GM19463 (cell line): ENCODE measurements around the gene ARHGDIG.
"Not testable (repeated sequence)": the region's sequence is repeated elsewhere in the genome, so short reads cannot be mapped to it uniquely, and the experiment has no call there.

ENCODE experiments used
- ATAC-seq: cut with Tn5 transposase; IDR thresholded peaks from one replicate; pipeline ENCODE4 v1.9.1; 2021; ENCODE audit warnings: mild to moderate bottlenecking, moderate library complexity; ENCODE audit not compliant: unreplicated experiment

The ARHGDIG gene

DNA sequence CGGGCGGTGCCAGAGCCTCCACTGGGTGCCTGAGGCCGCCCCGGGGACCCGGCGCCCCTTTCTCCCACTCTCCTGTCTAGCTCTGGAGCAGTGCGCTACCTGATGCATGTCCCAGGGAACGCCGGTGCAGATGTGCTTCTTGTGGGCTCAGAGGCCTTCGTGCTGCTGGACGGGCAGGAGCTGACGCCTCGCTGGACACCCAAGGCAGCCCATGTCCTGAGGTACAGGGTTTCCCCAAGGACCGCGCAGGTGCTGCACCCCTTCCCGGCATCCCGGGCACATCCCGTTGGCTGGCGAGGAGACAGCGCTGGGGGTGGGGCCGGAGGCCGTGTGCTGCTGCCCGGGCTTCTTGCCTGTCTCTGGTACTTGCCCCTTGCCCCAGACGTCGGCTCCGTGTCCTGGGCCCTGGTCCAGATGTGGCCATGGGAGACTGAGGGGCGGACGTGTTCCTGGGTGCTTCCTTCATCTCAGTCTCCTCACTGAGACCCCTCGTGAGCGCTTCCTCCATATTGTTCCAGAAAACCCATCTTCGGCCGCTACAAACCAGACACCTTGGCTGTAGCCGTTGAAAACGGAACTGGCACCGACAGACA is 17.1 kb upstream of the ARHGDIG start:
- ATAC-seq, result no peak

DNA sequence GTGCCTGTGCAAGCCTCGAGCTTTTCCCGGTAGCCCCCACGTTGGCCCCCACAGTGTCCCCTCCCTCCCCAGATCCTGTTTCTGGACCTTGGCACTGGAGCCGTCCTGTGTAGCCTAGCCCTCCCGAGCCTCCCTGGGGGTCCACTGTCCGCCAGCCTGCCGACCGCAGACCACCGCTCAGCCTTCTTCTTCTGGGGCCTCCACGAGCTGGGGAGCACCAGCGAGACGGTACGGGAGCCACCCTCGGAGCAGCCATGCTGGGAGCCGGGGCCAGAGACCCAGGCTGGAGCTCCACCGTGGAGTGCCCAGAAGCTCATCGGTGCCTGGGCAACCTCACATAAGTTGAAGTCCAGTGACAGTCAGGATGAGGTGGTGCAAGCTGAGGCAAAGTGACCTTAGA is 16.4 kb upstream of the ARHGDIG start:
- no peak for ATAC-seq

DNA sequence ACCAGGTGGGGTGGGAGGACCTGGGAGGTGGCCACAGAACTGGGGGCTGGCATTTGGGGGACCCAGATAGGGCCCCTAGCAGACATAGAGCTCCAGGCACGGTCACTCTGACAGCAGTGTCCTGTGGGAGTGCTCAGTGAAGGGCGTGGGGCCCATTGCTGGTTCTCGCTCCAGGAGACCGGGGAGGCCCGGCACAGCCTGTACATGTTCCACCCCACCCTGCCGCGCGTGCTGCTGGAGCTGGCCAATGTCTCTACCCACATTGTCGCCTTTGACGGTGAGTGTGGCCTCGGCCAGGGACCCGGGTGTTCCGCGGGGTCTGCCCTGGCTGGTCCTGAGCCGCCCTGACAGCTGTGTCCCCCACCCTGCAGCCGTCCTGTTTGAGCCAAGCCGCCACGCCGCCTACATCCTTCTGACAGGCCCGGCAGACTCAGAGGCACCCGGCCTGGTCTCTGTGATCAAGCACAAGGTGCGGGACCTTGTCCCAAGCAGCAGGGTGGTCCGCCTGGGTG is 15.9 kb upstream of the ARHGDIG start:
- no peak for ATAC-seq

DNA sequence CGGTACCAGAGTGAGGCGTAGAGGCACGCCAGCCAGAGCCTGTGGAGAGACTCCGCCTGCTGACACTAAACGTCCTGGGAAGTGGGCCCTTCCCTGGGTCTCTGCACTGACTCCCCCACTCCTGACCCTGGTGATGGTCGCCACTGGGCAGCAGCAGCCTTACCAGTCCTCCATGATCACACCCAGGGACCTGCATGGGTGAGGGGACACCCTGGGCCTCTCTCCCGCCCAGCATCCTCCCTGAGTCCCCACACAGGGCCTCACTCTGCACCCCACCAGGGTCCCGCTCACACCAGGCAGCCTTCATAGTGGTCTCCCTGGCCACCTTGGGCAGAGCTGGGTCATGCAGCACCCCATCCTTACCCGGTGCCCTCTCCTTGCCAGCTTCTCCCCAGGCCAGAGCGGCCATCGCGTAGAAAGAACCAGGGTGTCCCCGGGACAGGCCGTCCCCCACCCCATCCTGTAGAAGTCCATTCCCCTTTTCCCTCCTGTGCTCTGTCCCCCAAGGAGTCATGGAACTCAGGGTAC is 15.3 kb upstream of the ARHGDIG start:
- no peak for ATAC-seq

DNA sequence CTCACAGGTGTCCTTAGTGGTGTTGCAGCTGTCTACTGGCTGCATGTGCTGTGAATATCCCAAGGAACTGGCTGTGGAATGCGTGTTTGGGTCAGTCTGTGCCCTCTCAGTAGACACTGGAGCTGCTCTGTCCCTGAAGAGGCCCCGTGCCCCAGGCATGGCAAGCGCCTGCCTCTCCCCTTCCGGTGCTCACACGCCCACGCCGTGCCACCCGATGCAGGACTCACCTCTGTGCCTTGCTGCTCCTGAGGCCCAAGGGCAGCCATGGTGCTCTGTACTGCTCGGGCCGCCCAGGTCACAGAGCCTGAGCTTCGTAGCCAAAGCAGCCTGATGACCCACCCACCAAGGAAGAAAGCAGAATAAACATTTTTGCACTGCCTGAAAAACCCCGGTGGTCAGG is 14.7 kb upstream of the ARHGDIG start:
- ATAC-seq, result no peak

DNA sequence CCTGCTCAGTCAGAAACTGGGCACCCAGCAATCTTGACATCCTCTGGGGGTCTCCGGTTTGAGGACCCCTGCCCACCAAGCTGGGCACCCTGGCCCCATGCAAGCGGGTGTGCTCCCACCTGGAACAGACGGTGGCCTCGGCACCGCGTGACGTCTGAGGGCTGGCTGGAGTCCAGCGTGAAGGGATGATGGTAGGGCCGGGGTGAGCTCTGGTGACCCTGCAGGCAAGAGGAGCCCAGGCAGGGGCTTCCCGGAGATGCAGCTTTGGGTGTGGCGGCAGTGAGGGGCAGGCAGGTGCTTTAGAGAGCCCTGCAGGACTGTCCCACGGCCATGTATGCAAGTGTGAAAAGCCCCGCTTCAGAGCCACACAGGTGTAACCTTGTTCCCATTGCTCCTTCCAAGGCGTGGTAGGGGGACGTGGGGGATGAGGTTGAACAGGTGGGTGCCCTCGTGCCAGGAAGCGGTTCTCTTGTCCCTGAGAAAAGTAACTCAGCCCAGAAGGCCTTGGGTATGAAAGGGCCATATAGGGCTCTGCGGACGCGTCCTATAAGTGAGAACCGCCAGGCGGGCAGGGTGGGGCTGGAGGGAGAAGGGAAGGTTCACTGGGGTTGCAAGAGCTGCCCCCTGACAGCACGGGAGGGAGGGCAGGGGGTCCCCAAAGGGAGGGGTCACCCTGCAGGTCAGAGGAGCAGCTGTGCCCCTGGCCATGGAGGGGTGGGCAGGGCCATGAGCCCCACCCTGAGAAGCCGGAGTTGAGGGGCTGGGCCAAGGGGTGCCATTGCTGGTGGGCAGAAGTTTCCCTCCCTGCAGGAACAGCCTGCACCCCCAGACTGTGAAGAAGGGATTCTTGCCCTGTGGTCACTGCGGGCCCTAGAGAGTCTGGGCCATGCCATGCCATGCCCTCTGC is 13.9 kb upstream of the ARHGDIG start:
- no peak for ATAC-seq

DNA sequence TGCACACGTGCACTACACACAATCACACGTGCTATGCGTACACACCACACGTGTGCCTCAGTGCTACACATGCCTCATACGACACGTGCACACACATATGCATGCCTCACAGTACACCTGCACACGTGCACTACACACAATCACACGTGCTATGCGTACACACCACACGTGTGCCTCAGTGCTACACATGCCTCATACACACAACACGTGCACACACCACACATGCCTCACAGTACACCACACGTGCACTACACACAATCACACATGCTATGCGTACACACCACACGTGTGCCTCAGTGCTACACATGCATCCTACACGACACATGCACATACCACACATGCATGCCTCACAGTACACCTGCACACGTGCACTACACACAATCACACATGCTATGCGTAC is 12.8 kb upstream of the ARHGDIG start:
- not testable (repeated sequence) for ATAC-seq

DNA sequence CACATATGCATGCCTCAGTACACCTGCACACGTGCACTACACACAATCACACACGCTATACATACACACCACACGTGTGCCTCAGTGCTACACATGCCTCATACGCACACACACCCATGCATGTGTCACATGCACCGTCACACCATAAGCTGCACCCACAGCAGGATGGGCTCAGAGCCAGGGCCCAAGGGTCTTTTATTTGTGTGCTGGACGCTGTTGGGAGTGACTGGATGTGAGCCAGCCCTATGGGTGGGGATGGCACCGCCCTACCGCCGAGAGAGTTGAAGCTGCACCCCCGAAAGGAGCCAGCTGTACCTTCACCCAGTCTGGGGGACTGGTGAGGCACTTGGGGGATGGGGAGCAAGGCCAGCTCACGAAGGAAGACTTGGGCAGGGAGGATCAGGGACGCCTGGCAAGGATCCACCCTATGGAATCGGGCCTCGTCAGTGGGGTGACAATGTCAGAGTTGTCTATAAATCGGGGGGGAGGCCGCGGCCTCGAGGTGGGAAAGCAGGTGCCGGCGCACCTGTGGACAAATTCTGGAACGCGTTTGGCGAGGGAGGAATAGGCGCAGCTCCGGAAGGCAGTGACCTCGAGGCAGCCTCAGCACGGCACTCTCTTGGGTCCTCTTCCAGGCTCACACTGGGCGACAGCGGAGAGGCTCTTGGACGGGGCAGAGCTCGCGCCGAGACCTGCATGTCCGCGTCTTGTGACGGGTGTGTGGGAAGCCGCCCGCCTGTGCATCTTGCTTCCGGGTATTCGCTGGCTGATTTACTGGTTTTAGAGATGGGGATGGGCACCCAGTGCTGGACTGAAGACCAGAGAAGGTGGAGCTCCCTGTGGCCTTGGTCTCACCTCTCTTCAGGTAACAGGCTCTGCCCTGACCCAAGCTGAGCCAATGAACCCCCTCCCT is 12.0 kb upstream of the ARHGDIG start:
- ATAC-seq, result no peak

DNA sequence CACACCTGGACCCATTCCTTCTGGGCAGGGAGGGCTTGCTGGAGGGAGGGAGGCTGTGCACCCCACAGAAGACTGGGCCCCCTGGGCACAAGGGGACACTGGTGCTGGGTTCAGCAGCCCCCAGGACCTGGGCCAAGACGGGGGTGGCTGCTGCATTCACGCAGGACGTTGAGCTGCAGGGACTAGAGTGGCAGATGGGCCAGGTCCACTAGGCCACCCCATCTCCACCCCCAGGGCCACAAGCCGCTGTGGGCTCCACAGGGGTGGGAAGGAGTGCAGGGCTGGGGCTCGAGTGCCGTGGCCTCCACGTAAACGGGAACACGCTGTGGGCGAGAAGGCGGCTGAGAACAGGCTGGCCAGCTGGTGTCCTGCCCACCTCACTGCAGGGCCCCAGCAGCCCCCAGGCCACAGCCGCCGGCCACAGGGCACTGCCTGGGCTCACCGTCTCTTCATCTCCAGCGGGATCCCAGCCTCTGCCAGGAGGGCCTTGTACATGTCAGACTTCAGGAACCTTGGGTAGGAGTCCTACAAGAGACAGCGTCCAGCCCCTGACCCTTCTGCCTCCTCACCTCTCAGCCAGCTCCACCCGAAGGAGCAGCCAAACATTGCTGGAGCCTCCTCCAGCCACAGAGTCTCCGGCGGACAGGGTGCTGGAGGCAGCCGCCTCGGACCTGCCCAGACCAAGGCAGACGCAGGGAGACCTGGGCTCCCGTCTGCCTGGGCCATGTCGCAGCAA is 11.2 kb upstream of the ARHGDIG start:
- ATAC-seq, result no peak

DNA sequence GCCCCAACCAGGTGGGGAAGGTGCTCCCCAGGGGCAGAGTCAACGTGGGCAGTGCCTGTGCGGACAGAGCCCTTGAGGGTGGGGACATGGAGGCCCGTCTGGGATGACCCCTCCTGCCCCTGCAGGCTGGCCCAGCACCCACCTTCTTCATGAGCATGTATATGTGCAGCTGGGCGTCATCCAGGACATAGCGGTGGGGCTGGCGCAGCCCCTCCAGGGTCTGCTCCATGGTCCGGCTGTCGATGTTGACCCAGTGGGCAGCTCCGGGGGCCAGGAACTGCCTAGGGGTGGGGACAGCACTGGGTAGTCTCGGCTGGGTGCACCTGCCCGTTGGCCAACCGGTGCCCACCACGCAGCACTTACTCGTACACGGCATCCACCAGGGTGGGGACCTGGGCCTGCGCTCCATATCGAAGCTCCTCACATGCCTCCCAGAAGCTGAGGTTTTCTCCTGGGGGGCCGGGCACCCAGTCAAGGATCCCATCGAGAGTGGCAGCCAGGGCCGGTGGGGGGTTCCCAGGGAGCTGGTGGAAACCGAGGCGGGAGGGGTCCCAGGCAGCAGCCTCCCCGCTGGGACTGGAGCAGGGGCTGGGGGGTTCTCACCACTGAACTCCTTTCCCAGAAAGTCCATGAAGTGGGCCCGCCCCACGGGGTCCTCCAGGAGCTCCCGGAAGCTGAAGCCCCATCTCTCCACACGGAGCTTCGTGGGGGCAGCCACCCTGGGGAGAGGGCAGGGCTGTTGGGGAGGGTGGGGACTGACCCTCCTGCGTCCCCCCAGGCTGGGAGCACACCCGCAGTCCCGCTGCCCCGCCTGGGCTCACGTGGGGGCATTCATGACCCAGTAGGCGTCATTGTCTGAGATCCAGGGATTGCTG is 9.8 kb upstream of the ARHGDIG start:
- ATAC-seq, result no peak

DNA sequence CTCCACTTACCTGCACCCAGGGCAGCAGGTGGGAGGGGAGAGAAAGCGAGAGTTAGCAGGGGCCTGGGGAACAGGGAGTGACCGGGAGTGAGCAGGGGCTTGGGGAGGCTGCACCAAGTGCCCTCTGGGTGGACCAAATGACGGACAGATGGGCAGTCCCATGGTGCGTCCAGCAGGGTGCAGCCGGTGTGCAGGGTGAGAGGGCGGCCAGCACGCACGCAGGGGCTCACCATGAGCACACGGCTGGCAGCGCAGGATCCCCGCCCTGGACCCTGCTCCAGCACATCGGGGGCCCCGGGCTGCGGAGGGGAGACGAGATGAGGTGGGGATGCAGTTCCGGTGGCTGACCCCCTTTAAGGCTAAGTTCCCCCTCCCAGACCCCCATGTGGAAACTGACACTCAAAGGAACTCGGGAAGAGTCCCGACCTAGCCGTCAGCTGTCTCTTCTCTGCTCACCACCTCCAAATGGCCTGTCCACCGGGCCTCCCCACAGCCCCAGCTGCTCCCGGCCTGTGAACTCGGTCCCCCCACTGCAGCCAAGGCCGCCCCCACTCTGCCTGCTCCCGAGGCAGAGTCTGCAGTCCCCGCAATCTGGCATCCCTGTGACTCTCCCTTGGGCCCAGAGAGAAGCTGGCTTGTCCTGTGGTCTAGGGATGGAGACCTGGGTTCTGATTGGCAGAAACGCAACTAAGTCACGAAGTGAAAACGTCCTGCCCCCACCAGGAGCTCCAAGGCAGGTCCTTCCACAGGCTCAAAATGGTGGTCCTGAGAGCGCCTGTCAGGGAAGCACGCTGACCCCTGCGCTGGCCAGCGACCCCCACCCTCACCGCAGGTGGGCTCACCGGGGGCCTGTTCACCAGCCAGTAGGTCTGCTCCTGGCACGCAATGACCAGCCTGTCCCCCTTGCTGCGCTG is 7.5 kb upstream of the ARHGDIG start:
- ATAC-seq, result no peak

DNA sequence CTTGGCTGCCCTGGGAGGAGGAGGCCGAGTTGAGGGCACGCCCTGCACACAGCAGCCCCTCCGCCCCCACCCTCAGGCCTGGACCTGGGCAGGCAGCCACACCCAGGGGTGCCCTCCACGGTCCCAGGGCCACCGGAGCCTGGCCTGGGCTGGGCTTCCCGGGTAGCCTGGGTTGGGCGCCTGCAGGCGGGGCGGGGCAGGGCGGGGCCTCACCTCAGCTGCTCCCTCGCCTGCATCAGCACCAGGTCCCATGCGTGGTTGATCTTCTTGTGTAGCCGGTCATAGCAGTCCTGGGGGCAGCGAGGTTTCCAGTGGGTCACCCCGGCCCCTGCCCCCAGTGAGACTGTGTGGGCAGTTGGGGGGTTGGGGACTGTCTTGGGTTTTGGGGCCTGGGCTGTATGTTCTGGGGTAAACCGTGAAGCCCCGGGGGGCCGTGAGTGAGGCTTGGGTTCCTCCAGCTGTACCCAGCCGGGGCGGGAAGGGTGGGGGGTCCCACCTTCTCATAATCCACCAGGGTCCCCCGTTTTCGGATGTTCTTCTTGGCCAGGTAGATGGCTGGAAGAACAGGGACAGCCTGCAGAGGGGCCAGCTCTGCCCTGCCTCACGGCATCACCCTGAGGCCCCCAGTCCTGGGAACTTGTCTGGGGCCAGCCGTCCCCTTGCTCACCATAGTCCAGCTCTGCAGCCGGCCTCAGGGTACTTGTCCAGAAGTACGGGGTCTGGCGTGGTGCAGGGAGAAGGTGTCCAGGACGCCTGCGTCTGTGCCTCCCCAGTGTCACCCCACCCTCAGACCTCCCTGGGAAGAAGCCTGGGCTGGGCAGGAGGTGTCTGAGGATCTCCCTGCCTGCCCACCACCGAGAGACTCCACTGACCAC is 6.6 kb upstream of the ARHGDIG start:
- ATAC-seq, result no peak

DNA sequence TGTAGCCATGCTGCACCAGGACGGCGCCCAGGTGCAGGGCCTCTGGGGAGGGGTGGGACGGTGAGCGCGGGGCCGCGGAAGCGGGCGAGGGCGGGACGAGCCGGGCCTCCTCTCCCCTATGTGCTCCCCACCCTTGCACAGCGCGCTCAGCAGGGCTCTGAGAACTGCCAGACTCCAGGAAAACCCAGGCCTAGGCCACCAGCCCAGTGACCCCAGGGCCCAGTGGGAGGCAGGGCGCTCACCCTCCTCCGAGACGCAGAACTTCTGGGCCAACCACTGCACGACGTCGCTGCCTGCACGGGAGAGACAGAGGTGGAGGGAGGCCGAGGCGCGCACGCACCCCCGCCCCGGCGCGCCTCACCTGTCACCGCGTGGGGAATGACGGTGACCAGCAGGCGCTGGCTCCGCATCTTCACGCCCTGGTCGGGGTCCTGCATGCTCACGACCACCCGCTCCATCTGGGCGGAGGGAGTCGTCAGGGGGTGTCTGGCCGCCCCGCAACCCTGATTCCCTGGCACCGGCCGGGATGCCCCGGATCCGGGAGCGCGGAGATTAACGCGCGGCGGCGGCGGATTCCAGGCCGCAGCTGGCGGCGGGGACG is 5.2 kb upstream of the ARHGDIG start:
- ATAC-seq, result no peak

DNA sequence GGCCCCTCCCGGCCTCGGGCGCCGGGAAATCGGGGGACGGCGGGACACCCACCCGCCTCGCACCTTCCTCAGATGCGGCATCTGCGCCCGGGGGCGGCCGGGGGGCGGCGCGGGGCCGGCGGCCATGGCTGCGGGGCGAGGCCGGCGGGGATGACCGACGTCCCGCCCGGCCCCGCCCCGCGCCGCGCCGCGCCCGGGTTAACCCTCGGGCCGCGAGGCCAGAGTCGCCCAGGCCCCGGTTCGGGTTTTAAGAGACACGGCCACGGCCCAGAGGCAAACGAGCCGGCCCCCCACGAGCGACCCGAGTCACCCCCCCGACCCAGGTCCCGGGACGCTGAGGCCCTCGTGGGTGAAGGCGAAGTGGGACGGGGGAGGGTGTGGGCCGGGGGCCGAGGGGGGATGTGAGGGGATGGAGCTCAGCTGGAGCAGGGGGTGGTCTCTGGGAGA is 4.6 kb upstream of the ARHGDIG start, which contains the start of gene RGS11:
RGS11 (minus strand) TSS at position 159 of the 447 bp plus-strand sequence; CDS start at position 126, 33 bp downstream.
- no peak for ATAC-seq

DNA sequence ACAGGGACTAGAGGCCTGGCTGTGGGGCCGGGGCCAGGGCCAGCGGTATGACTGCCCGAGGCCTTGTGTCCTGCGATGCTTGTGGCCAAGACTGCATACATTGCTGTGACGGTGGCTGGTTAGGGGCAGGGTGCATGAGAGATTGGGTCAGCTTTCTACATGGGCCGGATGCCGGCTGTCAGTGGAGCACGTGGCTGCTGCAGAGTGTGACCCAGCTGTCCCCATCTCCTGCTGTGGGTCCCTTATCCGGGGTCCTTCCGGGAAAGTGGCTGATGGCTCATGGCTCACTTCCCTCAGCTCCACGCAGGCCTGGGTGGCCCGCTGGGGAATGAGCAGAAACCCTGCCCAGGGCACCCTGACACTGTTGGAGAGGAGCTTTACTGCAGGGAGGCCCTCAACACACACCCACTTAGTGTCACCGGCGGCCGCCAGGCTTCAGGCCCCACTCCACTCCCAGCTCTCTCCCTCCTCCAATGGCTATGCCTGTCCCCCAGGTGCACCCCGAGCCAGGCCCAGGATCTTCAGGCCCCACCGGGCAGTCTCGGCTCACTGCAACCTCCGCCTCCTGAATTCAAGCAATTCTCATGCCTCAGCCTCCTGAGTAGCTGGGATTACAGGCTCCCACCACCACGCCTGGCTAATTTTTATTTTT is 3.8 kb upstream of the ARHGDIG start:
- ATAC-seq, result no peak

DNA sequence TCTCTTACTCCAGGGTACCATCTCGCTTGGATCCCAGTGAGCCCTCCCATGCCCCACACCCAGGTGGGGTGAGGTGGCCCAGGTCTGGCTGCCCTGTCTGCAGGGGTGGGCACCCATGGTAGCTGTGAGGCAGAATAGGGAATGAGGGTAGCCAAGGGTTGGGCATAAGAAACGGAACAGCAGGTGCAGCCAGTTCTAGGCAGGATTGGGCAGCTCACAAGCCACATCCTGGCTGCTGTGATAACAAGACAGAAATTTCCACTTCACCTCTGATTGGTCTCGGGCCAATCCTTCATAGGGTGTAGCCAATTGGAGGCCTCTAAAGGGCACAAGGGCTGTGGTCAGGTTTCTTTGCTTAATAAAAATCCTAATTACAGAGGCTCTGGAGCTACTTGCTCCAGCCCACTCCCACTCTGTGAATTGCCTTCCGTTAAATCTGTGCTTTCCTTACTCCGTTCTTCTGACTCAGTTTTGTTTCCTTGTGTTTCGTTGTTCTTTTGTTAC is 1.5 kb upstream of the ARHGDIG start:
- ATAC-seq, result no peak
